HG02981 (cell line): ENCODE data around the gene COL23A1.

ENCODE experiments used
- ATAC-seq: cut with Tn5 transposase; IDR thresholded peaks from one replicate; pipeline ENCODE4 v1.9.1; 2021; ENCODE audit warnings: mild to moderate bottlenecking, moderate library complexity; ENCODE audit not compliant: unreplicated experiment

Gene COL23A1

DNA sequence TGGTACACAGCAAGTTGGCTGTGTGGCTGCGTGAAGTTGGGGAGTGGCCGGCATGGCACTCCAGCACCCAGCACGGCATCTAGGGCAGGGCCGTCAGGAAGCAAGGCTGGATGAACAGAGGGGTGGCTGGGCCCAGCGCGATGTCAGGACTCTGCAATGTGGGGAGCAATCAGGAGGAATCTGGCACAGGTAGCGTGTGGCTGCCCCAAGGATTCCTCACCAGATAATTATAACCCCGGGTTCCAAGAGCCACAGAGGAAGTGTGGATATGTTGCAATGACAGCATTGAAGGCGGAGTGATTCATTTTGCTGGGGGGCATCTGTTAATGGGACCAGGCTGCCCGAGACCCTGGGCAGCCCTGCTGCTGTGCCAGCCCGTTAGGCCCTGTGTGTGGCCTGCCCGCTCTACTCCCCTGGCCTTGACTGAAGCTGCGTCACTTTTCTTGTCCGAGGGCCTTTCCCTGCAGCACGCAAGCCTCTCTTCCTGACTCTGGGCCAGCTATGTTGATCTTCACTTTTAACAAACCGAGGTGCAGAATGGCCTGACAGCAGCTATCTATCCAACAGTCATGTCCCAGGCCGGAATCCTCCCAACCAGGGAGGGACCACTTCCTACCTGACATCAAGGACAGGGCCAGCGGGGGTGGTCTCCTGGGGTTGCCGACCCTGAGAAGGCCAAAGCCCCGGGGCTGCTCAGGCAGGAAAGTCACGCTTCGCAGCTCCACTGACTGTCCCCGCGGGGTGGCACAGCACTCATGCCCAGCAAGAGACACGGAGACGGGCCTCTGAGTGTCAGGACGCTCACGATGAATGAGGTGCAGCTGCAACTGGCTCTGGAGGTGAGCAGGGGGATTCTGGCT, 239.6 kb downstream of the COL23A1 start:
- ATAC-seq: no peak

DNA sequence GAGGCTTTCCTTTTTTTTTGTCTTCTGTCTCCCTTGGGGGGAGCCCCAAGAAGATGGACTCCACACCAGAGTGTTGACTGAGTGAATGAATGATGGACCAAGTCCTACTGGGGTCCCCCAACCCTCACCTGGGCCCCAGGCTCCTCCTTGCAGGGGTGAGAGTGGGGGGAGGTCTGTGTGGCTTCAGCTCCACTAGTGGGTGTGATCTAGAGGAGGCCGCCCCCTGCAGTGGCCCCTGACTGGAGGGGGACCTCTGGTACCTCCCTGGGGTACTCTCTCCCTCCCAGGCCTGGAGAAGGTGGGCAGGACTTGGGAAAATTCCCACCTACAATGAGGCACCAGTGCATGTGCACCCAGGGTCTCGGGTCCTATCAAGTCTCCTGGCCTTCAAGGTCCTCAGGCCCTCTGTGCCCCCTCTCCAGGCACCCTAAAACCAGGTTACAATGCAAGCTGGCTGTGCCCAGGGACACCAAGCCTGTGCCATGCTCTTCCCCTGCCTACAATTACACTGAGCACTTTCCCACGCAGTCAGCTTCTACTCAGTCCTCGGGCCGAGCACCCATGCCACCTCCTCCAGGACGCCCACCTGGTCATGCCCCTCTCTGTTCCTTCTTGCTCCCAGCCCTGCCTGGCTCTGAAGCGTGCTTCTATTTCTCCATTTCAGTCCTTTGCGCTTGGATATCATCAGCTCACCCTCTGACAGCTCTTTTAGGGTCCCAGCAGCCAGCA, 240.4 kb downstream of the COL23A1 start:
- no peak for ATAC-seq

DNA sequence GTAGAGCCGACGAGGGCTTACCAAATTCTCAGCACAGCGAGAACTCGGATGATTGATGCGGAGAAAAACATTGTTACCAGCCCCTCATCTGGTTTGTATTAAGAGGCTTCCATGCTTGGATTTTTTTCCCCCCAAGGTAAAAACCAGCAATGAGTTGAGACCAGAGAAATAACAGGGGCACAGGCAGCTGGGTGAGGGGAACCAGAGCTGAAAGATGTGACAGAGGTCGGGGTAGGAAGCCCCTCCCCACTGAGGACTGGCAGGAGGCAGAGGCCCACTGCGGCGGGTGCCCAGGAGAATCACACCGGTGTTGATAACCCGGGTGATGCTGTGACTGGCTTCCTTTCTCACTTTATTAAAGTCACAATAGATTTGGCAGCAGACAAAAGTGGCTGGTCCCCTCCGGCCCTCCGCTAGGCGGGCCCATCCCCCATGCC, 241.1 kb downstream of the COL23A1 start:
- ATAC-seq: no peak

DNA sequence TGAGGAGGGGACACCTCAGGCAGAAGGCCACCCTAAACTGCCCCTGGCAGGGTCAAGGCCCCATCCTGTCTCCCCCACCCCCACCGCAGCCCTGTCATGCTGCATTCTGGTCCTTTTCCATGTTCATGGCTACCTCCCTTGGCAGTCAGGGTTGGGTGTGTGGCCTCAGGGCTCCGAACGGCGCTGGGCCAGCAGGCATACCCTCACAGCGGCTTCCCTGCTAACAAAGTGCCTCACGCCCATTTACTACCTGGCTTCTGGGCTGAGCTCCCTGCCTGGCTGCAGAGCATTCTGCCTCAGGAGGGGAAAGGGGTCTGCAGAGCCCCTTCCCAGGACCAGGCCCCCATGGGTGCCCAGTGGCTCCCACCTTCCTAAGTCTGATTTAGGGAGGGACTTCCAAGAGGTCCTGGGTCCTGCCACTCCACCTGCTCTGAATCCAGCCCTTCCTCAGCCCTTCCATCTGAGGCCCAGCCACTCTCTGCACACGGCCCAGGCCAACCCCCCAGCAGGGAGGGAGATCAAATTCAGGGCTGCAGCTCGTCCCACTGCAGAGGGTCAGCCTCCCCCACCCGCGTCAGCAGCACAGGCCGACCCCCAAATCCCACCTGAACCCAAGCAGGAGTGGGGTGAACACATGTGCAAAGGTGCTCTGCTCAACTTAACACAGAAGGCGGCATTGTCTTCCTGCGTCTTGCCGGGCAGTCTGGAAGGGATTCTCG, 241.7 kb downstream of the COL23A1 start:
- no peak for ATAC-seq

DNA sequence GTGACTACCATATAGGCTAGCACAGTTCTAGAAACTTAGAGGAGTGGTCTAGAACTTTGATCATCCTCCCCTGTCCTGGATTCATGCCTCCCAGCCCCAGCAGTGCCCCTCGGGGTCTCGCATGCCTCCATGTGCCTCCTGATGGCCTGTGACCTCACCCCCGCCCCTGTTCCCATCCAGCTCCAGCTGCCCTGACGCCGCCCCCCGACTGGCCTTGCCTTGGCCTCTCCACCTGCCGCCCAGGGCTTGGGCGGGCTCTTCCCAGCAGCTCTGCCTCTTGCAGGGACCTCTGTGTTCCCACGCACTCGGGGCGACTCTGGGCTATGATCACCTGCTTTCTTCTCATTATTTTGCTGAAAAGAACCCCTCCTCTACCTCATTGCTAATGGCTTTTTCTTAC, 242.2 kb downstream of the COL23A1 start:
- no peak for ATAC-seq

DNA sequence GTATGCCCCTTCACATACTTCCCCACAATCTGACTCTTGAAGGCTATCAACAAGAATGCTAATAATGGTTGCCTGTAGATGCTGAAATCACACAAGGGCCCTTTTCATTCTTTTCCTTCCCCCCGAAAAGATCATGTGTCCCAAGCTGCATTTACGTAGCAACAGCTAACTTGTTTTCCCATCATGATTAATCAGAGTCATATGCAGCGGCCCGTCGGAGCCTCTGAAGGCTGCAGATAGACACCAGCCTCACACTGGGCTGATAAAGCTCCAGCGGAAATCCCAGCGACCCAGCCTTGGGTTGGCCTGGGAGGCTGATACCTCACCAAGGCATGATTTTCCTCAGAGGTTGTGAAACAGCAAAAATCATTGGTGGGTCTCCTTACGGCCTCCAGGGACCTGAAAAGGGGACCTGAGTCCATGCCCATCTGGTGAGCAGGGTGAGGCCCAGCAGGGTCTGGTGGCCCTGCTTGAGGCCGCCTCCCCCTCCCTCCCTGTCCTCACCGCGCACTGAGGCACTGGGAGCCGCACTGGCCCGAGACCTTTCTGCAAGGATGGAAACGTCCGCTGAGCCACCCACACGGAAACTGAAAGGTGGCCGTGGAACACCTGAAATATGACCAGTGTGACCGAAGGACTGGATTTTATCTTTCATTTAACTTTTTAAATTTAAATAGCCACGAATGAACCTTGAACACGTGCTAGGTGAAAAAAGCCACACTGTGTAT, 243.4 kb downstream of the COL23A1 start:
- ATAC-seq: no peak

DNA sequence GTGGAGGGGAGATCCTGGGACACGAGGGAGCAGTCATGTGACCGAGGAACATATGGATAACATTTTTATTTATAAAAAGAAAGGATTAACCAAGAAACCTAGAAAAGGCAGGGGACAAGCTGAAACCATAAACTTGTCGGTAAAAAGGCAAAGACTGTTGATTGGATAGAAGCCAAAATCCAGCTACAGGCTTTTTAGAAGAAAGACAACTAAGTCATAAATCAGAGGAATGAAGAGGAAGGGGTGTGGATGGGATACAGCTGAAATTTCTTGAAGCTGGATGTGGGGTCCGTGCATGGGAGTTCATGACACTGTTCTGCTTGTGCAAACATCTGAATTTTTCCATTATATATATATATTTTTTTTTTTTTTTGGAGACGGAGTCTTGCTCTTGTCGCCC, 246.9 kb downstream of the COL23A1 start:
- no peak for ATAC-seq

DNA sequence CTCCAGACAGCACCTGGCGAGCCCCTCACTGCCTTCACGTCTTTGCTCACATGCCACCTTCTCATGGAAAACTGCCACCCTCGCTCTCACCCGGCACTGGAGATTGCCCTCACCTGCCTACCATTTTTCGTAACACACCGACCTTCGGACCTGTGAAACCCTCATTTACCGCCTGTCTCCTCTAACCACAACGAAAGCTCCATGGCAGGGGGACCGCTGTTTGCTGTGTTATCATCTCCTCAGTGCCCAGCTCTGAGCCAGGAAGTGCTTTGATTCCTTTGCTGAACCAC, 248.4 kb downstream of the COL23A1 start:
- no peak for ATAC-seq

DNA sequence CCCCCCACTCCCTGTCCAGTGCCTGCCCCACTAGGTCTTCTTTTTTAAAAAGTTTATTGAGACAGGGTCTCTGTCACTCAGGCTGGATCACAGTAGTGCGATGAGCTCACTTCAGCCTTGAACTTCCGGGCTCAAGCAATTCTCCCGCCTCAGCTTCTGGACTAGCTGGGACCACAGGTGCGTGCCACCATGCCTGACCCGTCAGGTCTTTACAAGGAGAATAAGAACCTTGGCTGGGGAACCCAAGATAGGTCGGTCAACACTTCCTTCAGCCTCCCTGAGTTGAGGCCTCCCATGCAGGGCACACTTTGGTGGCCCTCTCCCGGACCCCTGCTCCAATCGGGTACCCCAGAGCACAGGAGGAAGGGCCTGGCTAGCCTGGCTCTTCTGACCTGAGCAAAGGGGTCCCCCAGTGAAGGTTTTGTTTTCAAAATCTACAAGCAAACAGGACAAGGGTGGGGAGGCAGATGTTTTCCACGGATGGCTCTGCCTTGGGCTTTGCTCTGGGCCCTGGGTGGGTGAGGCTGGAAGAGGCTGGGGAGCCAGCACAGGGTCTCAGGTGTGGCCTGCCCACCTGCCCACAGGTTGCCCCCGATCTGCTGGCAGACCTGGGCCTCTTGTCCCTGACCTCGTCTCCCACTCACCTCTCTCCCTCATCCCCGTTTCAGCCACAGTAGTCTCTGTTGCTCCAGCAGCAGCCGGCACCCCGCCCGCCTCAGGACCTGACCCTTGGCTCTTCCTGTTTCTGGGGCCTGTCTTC, 248.9 kb downstream of the COL23A1 start:
- ATAC-seq: no peak

DNA sequence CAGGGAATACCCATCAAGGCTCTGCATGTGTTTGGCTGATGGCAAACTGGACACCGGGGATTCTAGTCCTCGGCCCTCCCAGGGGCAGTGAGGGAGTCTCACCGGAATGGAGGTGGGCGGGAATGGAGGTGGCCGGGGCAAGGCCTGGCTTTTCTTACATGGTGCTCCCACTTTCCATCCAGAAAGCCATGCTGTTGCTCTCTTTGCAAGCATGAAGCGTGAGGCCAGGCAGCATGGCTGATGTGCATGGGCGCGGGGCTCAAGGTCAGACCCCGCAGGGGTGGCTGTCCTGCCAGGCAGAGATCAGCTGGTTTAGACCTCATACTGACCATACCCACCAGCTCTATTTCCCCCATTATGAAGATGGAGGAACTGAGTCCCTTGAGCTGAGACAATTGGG, 249.6 kb downstream of the COL23A1 start:
- no peak for ATAC-seq

DNA sequence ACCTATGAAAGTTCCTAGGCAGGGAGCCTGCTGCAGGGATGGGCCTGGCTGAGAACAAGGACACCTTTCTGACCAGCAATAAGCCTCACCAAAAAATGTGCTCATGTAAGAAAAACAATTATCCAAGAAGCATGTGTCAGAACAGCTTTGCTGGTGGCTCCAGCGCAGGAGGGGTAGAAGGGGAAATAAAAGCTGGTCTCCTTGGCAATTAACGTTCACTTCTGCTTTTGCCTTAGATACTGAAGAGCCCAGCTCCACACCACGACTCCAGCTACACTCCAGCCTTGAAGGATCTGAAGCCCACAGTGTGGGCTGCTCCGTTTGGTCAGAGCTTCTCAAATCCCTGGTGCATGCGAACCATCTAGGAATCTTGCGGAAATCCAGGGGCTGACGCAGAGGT, 250.0 kb downstream of the COL23A1 start:
- ATAC-seq: no peak

DNA sequence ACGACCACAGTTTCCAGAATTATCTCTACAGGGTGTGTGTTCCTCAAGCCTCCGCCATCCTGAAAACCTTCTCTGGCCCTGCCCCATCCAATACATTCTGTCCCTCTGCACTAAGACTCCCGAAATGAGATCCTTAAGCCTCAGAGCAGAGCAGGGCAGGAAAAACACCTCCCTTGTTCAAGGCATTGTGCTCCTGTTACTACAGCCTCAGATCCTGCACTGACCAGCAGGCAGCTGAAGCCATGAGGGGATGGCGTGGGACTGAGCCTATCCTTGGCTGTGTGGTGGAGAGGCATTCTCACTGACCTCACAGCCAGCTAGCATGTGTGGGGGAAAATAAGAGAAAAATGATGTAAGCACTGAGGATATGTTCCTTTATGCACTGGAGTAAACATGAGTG, 250.9 kb downstream of the COL23A1 start:
- no peak for ATAC-seq

DNA sequence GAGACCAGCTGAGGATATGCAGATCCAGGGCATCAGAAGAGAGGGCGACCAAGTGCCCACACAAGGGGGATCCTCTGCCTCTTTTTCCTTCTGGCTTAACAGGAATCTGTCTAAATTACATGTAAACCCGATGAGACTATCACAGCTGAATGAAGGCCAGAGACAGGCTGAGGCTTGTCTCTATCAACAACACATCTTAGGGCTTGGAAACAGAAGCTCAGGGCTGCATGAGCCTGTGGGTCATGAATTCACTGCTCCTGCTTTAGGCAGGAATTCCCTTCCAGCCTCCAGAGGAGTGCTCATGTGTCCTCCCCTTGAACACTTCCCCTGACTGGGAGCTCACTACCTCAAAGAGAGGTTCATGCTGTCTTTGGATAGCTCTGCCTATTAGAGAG, 251.4 kb downstream of the COL23A1 start:
- ATAC-seq: no peak

DNA sequence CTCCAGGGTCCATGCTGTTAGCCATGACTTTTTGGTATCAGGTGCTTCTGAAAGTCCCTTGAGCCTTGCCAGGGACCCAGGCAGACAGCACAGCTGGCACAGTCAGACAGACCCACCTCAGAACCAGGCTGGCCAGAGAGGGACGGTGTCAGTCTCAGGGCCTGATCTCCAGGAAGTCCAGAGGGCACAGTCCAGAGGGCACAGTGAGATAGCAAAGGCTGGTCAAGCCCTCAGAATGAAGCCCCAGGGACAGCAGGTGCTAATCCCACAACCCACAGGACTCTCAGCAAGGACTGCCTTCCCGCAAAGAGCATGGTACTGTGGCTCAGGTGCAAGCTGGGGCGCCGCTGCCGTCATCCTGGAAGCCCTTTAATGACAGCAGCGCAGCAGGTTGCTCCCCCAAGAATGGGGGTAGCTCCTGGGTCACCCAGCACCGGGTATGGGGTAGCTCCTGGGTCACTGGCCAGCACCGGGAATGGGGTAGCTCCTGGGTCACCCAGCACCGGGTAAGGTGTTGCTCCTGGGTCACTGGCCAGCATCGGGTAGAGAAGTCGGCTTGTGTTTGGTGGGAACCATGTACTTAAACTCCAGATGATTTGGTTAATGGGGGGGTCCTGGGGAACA, 252.0 kb downstream of the COL23A1 start:
- ATAC-seq: no peak

DNA sequence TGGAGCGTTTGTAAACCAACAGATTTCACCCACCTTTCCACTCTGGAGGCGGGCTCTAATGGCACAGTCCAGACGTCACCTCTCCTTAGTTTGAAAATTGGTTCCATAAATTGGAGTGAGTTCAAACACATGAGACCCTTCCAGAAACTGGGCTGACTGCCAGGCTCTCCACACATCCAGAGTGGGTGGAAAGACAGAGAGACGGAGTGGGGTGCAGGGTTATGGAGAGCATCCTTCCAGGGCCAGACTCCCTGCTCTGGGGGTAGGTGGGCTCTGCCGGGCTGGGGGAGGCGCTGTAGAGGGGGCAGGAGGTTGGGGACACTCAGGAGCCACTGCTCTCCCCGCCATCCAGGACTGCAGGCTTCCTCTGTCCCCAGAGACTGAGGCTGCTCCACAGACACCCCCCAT, 252.9 kb downstream of the COL23A1 start:
- no peak for ATAC-seq

DNA sequence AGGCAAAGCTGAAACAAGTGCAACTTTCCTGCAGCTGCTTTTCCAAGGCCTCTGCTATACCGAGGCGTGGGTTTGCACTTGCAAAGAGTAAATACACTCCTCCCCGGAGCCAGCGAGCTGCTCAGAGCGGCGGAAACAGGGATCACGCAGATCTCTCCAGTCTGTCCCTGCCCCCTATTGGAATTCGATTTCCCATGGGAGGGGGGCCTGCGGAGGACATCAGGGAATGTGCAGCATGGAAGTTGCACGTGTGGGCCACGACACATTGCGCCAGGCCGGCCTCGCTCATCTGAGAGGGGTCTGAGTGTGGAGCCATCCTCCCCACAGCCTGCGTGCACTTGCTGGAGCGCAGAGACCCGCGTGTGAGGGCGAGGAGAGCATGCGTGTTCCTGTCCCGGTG, 253.3 kb downstream of the COL23A1 start:
- ATAC-seq: no peak

DNA sequence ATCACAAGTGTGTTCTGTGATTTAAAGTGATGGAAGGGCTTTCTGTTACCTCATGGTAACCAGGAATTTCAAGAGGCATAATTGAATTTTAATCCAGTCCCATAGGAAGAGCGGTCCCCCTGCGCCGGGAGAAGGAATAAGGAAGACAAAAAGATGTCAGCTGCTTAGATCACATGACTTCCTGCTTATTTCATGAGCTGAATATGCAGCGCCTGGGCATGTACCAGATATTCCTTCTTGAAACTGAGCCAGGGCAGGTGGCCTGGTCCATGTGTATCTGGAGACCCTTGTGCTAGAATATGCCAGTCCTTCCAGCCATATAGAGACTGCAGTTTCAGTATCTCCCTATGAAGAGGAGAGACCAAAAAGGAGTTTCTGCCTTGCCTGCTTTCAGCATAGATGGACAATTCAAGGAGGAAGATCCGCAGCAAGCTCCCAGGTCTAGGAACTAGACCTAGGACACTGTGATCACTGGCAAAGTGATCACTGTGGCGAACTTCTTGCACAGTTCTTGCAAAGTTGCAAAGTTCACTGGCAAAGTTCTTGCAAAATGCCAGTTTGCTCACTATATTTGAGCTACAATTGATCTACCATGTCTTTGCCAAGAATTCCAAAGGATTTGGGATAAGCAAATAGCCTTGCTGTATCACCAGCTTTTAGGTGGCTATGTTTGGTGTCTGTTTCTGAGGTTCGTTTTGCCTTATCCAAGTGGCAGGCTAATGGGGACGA, 254.7 kb downstream of the COL23A1 start:
- ATAC-seq: no peak

DNA sequence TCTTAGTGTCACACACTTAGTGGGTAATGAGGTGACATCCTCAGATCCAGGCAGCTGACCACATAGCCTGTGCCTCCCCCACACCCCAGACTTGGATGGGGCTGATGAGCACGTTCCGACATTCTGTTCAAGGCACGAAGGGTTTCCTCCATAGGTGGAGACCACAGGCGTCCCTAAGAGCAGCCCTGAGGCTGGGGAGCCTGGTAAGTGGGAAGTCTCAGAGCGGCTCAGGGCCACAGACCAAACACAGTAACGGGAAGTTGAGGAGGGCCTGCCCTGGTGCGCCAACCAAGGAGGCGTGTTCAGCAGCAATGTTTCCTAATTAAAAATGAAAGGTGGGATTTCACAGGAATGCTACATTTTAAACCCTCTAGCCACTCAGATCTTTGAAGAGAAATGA, 255.3 kb downstream of the COL23A1 start:
- no peak for ATAC-seq

DNA sequence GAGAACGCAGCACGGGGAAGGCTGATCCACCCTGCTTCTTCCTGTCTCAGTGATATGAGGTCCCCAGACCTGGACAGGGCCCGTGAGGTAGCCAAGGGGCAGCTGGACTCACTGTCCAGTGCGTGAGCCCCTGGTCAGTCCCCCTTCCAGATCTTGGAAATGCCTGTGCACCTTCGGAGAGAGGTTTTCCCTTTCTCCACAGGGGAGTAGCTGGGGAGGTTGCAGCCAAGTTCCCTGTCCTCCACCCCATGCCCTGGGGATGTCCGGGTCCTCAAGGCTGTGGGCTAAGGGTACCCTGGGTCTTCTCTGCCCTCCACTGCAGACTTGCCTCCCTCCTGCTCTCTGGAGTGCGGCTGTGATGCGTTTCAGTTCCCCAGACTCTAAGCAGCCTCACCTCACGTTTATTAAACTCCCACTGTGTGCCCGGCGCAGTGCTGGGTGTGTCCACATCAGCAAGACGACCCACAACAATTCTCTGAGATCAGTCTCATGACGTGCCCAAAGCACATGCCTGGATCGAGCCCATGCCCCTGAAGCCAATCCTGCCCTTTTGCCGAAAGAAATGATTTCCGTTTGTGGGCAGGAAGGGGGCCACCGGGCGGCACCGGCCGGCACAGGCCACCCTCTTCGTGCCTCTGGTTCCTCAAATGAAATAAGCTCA, 256.2 kb downstream of the COL23A1 start:
- ATAC-seq: no peak
